Vagina (tissue), 2 donors: Measurements from ENCODE around the gene HNRNPA2B1. TPM values are rescaled to one million over a fixed set of nuclear protein-coding genes. Genes with fewer than 3 reads are reported as not detected.
"Not testable (repeated sequence)": the region's sequence is repeated elsewhere in the genome, so short reads cannot be mapped to it uniquely, and the experiment has no call there.

Source experiments
- DNase-seq, 2 donors: peaks; one replicate each; pipeline ENCODE4 v3.0.0-alpha.2; 2017; ENCODE audit errors: extremely low spot score in 2 of 2
- H3K27ac ChIP-seq: fragments of 200-600 bp; sonication (generic); one replicate; pipeline ENCODE4 v1.5.1; 2019
- H3K27me3 ChIP-seq: fragments of 200-600 bp; sonication (generic); one replicate; pipeline ENCODE4 v1.5.1; 2019
- H3K36me3 ChIP-seq, 2 donors: fragments of 200-600 bp; sonication (generic); one replicate each; pipeline ENCODE4 v1.5.1; 2017 to 2019
- H3K4me1 ChIP-seq: fragments of 200-600 bp; sonication (generic); one replicate; pipeline ENCODE4 v1.5.1; 2019
- H3K4me3 ChIP-seq, 2 donors: fragments of 200-600 bp; sonication (generic); 1 replicate in 1 of 2; 2 replicates in 1 of 2; pipeline ENCODE4 v1.5.1; 2016 to 2019
- H3K9me3 ChIP-seq: fragments of 200-600 bp; sonication (generic); one replicate; pipeline ENCODE4 v1.5.1; 2019
- POLR2A ChIP-seq, 2 donors: fragments of 450-650 bp; IDR thresholded peaks; one replicate each; pipeline ENCODE4 v1.6.1; 2017; ENCODE audit warnings: antibody characterized with exemption in 2 of 2, mild to moderate bottlenecking in 2 of 2, moderate library complexity in 2 of 2
- POLR2AphosphoS5 ChIP-seq, 2 donors: sonication (generic); formaldehyde crosslinking; IDR thresholded peaks; one replicate each; pipeline ENCODE4 v1.9.0; 2017; ENCODE audit warnings: antibody characterized with exemption in 2 of 2, mild to moderate bottlenecking in 2 of 2, low read depth in 1 of 2; ENCODE audit not compliant: insufficient read depth in 1 of 2
- intact Hi-C: fragments of 100-400 bp; cut with DNase I; formaldehyde crosslinking; loops from one replicate; pipeline ENCODE4 v1.15.1; 2023
- total RNA-seq: library from RNA; depleted of rRNA; stranded (reverse); fragments of >200 nt; gene quantifications from one replicate; pipeline ENCODE4 v1.2.3, GENCODE V29; 2016
- TF ChIP-seq, protein P1 (sequence below), 3 experiments: fragments of 450-650 bp in 2 of 3; fragments of 200-600 bp in 1 of 3; sonication (generic) in 1 of 3; IDR thresholded peaks; one replicate each; pipeline ENCODE4 v1.5.1; 2017 to 2019; ENCODE audit warnings: antibody characterized with exemption in 3 of 3, mild to moderate bottlenecking in 2 of 3, moderate library complexity in 2 of 3

The HNRNPA2B1 gene
- total RNA-seq, 1 donor from 2014 or later: 222 TPM

DNA sequence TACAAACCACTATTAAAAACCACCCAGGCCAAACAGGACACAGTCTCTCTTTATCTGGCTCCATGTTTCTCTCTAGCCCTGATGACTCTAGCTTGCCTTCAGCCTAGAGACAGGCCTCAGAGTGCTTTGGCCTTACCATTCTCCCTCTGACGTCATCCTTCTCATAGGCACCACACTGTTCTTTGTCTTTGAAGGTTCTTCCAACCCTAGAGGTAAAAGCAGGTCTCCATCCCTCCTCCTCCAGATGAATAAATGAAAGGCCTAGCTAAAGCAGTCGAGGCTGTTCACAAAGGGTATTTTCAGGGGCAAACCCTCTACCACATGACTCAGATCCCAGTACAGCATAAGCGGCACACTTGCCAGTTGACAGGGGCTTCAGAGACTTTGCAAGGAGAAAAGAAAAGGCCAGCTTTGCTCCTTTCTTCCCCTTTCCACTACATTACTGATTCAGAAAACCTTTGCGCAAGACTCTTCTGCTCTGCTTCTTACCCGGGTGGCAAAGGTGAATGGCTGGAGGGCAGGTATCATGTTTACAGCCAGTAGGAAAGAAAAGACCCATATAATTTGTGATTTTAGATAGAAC, 33.8 kb downstream of the HNRNPA2B1 start:
- H3K4me1 ChIP-seq: no peaks in the 10 kb centered on the region
- intact Hi-C loops: no loop called here
- H3K36me3 ChIP-seq: no peaks in the 10 kb centered on the region
- no peak overlapping the region for H3K4me3 ChIP-seq
- no peak for TF ChIP-seq POLR2A (IDR thresholded peaks at IDR 0.05)
- no peak for TF ChIP-seq POLR2AphosphoS5 (IDR thresholded peaks at IDR 0.05; ENCODE audit: insufficient read depth in 1 of 2, low read depth in 1 of 2)
- TF ChIP-seq, protein P1, sequence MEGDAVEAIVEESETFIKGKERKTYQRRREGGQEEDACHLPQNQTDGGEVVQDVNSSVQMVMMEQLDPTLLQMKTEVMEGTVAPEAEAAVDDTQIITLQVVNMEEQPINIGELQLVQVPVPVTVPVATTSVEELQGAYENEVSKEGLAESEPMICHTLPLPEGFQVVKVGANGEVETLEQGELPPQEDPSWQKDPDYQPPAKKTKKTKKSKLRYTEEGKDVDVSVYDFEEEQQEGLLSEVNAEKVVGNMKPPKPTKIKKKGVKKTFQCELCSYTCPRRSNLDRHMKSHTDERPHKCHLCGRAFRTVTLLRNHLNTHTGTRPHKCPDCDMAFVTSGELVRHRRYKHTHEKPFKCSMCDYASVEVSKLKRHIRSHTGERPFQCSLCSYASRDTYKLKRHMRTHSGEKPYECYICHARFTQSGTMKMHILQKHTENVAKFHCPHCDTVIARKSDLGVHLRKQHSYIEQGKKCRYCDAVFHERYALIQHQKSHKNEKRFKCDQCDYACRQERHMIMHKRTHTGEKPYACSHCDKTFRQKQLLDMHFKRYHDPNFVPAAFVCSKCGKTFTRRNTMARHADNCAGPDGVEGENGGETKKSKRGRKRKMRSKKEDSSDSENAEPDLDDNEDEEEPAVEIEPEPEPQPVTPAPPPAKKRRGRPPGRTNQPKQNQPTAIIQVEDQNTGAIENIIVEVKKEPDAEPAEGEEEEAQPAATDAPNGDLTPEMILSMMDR (IDR thresholded peaks at IDR 0.05): no peak
- H3K27ac ChIP-seq: no peak overlapping the region
- no peaks in the 10 kb centered on the region for H3K27me3 ChIP-seq
- no peak for DNase-seq
- no peaks in the 10 kb centered on the region for H3K9me3 ChIP-seq

DNA sequence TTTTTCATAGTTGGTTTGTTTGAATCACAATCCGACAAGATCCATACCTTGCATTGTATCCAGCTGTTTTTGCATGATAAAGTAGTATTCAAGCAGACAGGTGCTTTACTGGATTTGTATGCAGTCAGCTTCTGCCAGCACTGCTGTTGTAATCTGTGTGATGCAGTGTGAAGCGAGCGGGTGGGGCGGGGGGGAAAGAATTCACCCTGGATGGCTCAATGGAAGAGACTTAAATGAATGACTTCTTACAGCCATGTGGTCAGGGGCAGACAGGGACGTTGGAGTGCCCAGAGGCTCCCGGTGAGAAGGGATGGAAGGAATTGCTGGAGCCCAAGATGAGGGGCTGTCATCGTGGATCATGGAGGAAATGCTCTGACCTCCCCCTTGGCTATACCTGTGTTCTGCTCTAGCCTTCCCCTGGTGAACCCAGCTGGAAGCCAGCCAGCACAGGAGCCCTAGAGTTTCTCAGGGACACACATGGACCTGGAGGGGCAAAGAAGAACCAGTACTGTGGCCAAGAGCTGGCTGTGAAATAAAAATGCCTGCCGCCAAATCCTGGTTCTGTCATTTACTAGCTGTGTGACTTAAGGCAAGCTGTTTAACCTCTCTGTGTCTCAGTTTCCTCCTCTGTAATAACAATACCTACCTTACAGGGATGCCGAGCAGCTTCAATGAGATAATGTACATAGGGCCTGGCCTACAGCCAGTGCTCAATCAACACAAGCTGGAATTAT, 34.4 kb downstream of the HNRNPA2B1 start:
- no peaks in the 10 kb centered on the region for H3K4me1 ChIP-seq
- no peaks in the 10 kb centered on the region for H3K9me3 ChIP-seq
- no peaks in the 10 kb centered on the region for H3K36me3 ChIP-seq
- intact Hi-C loops: no loop called here
- no peaks in the 10 kb centered on the region for H3K27me3 ChIP-seq
- no peak for TF ChIP-seq POLR2AphosphoS5 (IDR thresholded peaks at IDR 0.05; ENCODE audit: insufficient read depth in 1 of 2, low read depth in 1 of 2)
- no peak for TF ChIP-seq POLR2A (IDR thresholded peaks at IDR 0.05)
- TF ChIP-seq, protein P1 (IDR thresholded peaks at IDR 0.05): no peak
- H3K27ac ChIP-seq: no peak overlapping the region
- H3K4me3 ChIP-seq: no peak overlapping the region
- DNase-seq: no peak

DNA sequence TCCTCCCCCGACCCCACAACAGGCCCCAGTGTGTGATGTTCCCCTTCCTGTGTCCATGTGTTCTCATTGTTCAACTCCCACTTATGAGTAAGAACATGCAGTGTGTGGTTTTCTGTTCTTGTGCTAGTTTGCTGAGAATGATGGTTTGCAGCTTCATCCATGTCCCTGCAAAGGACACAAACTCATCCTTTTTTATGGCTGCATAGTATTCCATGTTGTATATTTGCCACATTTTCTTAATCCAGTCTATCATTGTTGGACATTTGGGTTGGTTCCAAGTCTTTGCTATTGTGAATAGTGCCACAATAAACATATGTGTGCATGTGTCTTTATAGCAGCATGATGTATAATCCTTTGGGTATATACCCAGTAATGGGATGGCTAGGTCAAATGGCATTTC, 36.7 kb downstream of the HNRNPA2B1 start:
- DNase-seq, H3K27ac ChIP-seq, H3K9me3 ChIP-seq, H3K4me1 ChIP-seq, H3K27me3 ChIP-seq, intact Hi-C loops, H3K36me3 ChIP-seq, H3K4me3 ChIP-seq: not testable (repeated sequence)

DNA sequence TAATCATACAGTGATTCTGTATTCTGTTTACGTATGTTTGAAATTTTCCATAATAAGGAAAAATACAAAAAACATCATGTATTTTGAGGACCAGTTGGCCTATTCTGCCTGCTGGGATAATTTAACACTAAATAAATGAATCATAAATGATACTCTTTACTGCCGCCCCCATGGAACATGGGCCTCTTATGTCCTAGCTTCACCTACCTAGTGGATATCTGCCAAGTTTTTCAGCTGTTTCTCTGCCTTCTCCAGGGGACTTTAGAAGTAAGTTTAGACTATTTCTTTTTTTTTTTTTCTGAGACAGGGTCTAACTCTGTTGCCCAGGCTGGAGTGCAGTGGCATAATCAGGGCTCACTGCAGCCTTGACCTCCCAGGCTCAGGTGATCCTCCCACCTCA, 38.1 kb downstream of the HNRNPA2B1 start:
- Histone ChIP-seq H3K27me3 (no peaks in the 10 kb centered on the region), H3K4me1 (no peaks in the 10 kb centered on the region), H3K27ac (no peak overlapping the region), H3K9me3 (no peaks in the 10 kb centered on the region), H3K4me3 (no peak overlapping the region), H3K36me3 (no peaks in the 10 kb centered on the region)
- DNase-seq: no peak
- intact Hi-C loops: no loop called here
- no peak for TF ChIP-seq POLR2AphosphoS5 (IDR thresholded peaks at IDR 0.05; ENCODE audit: insufficient read depth in 1 of 2, low read depth in 1 of 2)
- TF ChIP-seq, protein P1 (IDR thresholded peaks at IDR 0.05): no peak
- TF ChIP-seq POLR2A (IDR thresholded peaks at IDR 0.05): no peak

DNA sequence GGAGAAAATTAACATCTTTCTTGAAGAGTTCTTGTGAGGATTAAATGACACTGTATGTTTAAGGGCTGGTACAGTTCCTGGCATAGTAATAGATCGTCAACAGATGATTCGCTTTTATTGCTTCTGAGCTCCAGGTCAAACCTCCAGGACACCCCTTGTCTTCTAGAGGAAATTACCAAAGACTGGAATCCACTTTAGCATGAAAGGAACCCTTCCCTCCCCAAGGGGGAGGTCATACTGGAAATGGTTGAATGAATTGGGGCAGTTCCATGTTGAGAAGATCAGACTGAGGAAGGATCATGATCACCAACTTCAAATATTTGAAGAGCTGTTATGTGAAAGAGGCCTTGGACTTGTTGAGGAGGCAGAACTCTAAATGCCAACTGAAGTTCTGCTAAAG, 39.6 kb downstream of the HNRNPA2B1 start:
- Histone ChIP-seq H3K4me3 (no peak overlapping the region), H3K9me3 (no peaks in the 10 kb centered on the region), H3K27me3 (no peaks in the 10 kb centered on the region), H3K36me3 (no peaks in the 10 kb centered on the region), H3K27ac (no peak overlapping the region), H3K4me1 (no peaks in the 10 kb centered on the region)
- TF ChIP-seq POLR2A (IDR thresholded peaks at IDR 0.05) (no peak), POLR2AphosphoS5 (IDR thresholded peaks at IDR 0.05; ENCODE audit: insufficient read depth in 1 of 2, low read depth in 1 of 2) (no peak)
- TF ChIP-seq, protein P1 (IDR thresholded peaks at IDR 0.05): no peak
- no peak for DNase-seq
- intact Hi-C loops: no loop called here
